HG02571 (cell line): ENCODE measurements around the gene PMF1.
"Not testable (repeated sequence)": the region's sequence is repeated elsewhere in the genome, so short reads cannot be mapped to it uniquely, and the experiment has no call there.

ENCODE experiments used
- ATAC-seq: cut with Tn5 transposase; IDR thresholded peaks from one replicate; pipeline ENCODE4 v1.9.1; 2021; ENCODE audit warnings: mild to moderate bottlenecking, moderate library complexity; ENCODE audit not compliant: unreplicated experiment

Gene PMF1

GRCh38 chr1:156212833-156213643 lies at the start of gene PMF1:
Gene PMF1 (plus strand): TSS chr1:156213007. CDS start chr1:156213016, 9 bp downstream.
- peak; percentile 90 for ATAC-seq

- ATAC-seq: no peak
Observed at GRCh38 chr1:156163712-156164111, 49.1 kb upstream of the PMF1 start.

- no peak for ATAC-seq
Observed at GRCh38 chr1:156164125-156164831, 48.5 kb upstream of the PMF1 start.

- ATAC-seq: no peak
Observed at GRCh38 chr1:156165083-156165482, 47.7 kb upstream of the PMF1 start.

GRCh38 chr1:156167536-156167935 lies 45.3 kb upstream of the PMF1 start:
- no peak for ATAC-seq

- no peak for ATAC-seq
Observed at GRCh38 chr1:156172696-156173470, 39.9 kb upstream of the PMF1 start.

GRCh38 chr1:156176610-156177210 lies 36.1 kb upstream of the PMF1 start:
- ATAC-seq: no peak

- ATAC-seq: no peak
Observed at GRCh38 chr1:156177919-156178654, 34.7 kb upstream of the PMF1 start.

GRCh38 chr1:156180471-156180870 lies 32.3 kb upstream of the PMF1 start:
- no peak for ATAC-seq

- ATAC-seq: not testable (repeated sequence)
Observed at GRCh38 chr1:156181391-156181924, 31.3 kb upstream of the PMF1 start.

GRCh38 chr1:156182010-156182779 lies 30.6 kb upstream of the PMF1 start:
- ATAC-seq: not testable (repeated sequence)

GRCh38 chr1:156186347-156187177 lies 26.2 kb upstream of the PMF1 start:
- not testable (repeated sequence) for ATAC-seq

GRCh38 chr1:156190265-156190664 lies 22.5 kb upstream of the PMF1 start:
- ATAC-seq: not testable (repeated sequence)

- ATAC-seq: no peak
Observed at GRCh38 chr1:156191292-156191964, 21.4 kb upstream of the PMF1 start.

GRCh38 chr1:156193208-156193487 lies 19.7 kb upstream of the PMF1 start:
- ATAC-seq: no peak

- ATAC-seq: peak; percentile 91
Observed at GRCh38 chr1:156193488-156194299, 19.1 kb upstream of the PMF1 start, which contains the start of gene SLC25A44. Gene SLC25A44 (plus strand): TSS chr1:156194104. CDS start chr1:156199848, 5,744 bp downstream.

GRCh38 chr1:156194300-156194652 lies 18.5 kb upstream of the PMF1 start:
- no peak for ATAC-seq
